Endothelial cell (in vitro differentiated cells): ENCODE results near the gene MLYCD. TPM values are rescaled to one million over a fixed set of nuclear protein-coding genes. Genes with fewer than 3 reads are reported as not detected.

Experiments
- DNase-seq: peaks from one replicate; pipeline ENCODE4 v3.0.0; 2021; ENCODE audit warnings: low spot score
- H3K27ac Mint-ChIP-seq: one replicate; pipeline ENCODE4 v1.8.0; 2021; ENCODE audit warnings: mixed read lengths, inconsistent platforms; ENCODE audit not compliant: unreplicated experiment
- H3K27me3 Mint-ChIP-seq: one replicate; pipeline ENCODE4 v1.8.0; 2021; ENCODE audit warnings: mild to moderate bottlenecking, moderate library complexity, mixed read lengths, inconsistent platforms; ENCODE audit not compliant: unreplicated experiment
- H3K36me3 Mint-ChIP-seq: one replicate; pipeline ENCODE4 v1.8.0; 2021; ENCODE audit warnings: mild to moderate bottlenecking, low read depth, mixed read lengths, inconsistent platforms; ENCODE audit not compliant: unreplicated experiment
- H3K4me1 Mint-ChIP-seq: one replicate; pipeline ENCODE4 v1.8.0; 2021; ENCODE audit warnings: mild to moderate bottlenecking, mixed read lengths, inconsistent platforms; ENCODE audit not compliant: unreplicated experiment
- H3K4me3 Mint-ChIP-seq: one replicate; pipeline ENCODE4 v1.8.0; 2021; ENCODE audit warnings: mild to moderate bottlenecking, mixed read lengths, inconsistent platforms; ENCODE audit not compliant: unreplicated experiment
- H3K9me3 Mint-ChIP-seq: one replicate; pipeline ENCODE4 v1.8.0; 2021; ENCODE audit warnings: mixed read lengths, inconsistent platforms; ENCODE audit not compliant: unreplicated experiment
- total RNA-seq: library from RNA; stranded (reverse); fragmentation: NEBNext Ultra II Directional; extraction: Animal tissue kit (Norgen Biotek cat#: 25700); gene quantifications from one replicate; pipeline ENCODE4 v1.2.1, GENCODE V29; 2021; ENCODE audit not compliant: unreplicated experiment
- TF ChIP-seq, protein P1 (sequence below): fragments of 200-600 bp; sonication (generic); IDR thresholded peaks from one replicate; pipeline ENCODE4 v1.5.0; 2021; ENCODE audit warnings: antibody characterized with exemption; ENCODE audit not compliant: unreplicated experiment

MLYCD gene
- total RNA-seq, 1 donor from 2014 or later = 3.0 TPM

GRCh38 chr16:83969771-83970429 is 71.0 kb downstream of the MLYCD start:
- Mint-ChIP-seq H3K4me1 (peaks cover 3% of the 10 kb centered on the region), H3K27ac (no peak overlapping the region), H3K9me3 (no peaks in the 10 kb centered on the region), H3K4me3 (no peak overlapping the region), H3K36me3 (no peaks in the 10 kb centered on the region), H3K27me3 (peaks cover 22% of the 10 kb centered on the region)
- TF ChIP-seq, protein P1, sequence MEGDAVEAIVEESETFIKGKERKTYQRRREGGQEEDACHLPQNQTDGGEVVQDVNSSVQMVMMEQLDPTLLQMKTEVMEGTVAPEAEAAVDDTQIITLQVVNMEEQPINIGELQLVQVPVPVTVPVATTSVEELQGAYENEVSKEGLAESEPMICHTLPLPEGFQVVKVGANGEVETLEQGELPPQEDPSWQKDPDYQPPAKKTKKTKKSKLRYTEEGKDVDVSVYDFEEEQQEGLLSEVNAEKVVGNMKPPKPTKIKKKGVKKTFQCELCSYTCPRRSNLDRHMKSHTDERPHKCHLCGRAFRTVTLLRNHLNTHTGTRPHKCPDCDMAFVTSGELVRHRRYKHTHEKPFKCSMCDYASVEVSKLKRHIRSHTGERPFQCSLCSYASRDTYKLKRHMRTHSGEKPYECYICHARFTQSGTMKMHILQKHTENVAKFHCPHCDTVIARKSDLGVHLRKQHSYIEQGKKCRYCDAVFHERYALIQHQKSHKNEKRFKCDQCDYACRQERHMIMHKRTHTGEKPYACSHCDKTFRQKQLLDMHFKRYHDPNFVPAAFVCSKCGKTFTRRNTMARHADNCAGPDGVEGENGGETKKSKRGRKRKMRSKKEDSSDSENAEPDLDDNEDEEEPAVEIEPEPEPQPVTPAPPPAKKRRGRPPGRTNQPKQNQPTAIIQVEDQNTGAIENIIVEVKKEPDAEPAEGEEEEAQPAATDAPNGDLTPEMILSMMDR = no peak
- DNase-seq = no peak

- H3K9me3 Mint-ChIP-seq = no peaks in the 10 kb centered on the region
- no peaks in the 10 kb centered on the region for H3K36me3 Mint-ChIP-seq
- TF ChIP-seq, protein P1 = no peak
- H3K4me3 Mint-ChIP-seq = no peak overlapping the region
- peaks cover 22% of the 10 kb centered on the region for H3K27me3 Mint-ChIP-seq
- DNase-seq = no peak
- no peak overlapping the region for H3K27ac Mint-ChIP-seq
- peaks cover 3% of the 10 kb centered on the region for H3K4me1 Mint-ChIP-seq
Observed at GRCh38 chr16:83970430-83970815, 71.5 kb downstream of the MLYCD start.

DNA sequence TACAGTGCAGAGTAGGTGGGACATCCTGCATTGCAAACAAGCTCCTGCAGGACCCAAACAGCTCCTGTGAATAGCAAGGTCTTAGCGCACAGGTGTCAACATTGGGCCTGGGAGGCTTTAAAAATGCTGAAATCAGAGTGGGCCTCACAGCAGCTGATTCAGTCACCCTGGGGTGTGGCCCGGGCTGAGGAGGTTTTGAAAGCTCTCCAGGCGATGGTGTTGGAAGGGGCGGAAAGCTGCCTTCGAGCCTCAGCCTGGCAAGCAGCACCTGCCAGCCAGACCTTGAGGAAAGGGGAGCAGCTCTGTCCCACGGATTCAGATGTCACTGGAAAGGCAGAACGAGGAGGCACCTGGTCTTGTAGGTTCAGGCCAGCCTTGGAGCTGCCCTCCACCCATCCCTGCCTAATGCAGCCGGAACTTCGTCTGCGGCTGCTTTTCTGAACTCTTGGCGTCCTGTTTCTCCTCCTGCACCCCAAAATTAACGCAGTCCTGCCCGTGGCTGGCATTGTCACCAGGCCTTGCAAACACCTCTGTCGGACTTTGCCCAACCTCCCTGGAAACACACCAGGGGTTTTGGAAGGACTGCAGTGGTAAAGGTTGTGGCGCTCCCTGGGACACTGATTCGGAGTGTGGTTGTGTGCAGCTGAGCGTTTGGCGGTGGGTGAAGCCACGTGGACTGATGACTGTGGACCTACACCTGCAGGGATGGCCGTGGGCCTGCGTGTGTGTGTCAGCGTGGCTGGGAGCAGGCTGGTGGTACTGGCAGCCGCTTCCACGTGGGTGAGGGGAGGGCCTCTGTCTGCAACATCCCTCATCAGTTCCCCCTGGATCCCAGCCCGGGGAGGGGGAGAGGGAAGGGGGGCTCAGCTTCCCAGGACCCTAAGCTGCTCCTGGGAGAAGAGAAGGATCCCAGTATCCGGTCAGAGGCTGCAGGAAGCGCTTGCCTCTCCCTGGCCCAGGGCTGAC is 72.5 kb downstream of the MLYCD start:
- H3K27ac Mint-ChIP-seq = no peak overlapping the region
- peaks cover under 1% of the 10 kb centered on the region for H3K36me3 Mint-ChIP-seq
- no peaks in the 10 kb centered on the region for H3K9me3 Mint-ChIP-seq
- no peak for DNase-seq
- TF ChIP-seq, protein P1 = no peak
- H3K4me3 Mint-ChIP-seq = no peak overlapping the region
- peaks cover 20% of the 10 kb centered on the region for H3K27me3 Mint-ChIP-seq
- H3K4me1 Mint-ChIP-seq = peaks cover 3% of the 10 kb centered on the region

DNA sequence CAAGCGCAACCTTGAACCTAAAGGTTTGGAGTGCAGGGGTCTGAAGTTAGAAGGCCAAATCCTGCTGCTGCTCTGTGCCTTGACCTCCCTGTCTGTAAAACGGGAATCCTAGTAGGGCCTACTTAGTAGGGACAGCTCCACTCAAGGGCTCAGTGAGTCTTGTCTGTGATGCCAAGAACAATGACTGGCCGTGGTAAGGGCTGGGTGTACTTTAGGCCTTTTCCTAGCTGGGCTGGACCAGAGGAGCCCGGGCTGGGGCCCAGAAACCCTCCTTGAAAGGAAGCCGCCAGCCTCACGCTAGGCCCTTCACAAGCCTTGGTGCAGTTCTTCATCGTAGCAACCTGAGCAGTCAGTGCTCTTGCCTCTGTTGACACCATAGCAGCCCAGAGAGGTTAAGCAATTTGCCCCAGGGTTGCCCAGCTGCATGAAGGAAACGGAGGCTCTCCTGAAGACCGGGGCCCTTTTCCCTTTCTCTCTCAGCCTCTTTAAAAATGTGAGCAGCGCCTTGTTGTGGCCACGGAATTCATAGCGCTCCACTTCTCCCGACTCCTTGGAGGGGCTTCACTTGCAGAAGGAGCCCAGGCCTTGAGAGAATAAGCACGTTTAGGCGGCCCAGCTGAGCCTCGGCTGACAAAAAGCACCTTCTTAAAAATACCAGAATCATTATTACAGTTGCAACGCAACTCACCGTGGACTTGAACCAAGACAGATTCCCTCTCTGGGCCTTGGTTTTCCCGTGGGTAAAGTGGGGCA is 73.5 kb downstream of the MLYCD start:
- Mint-ChIP-seq H3K27ac (no peak overlapping the region), H3K36me3 (peaks cover 5% of the 10 kb centered on the region), H3K27me3 (peaks cover 17% of the 10 kb centered on the region), H3K9me3 (no peaks in the 10 kb centered on the region), H3K4me3 (no peak overlapping the region), H3K4me1 (peaks cover 3% of the 10 kb centered on the region)
- TF ChIP-seq, protein P1 = no peak
- DNase-seq = no peak
